GM18867 (cell line): ENCODE data around the gene PPP1R2.
A peak's percentile ranks its signal among the peaks of the same experiment; 100 is the strongest.

Experiments used
- ATAC-seq: cut with Tn5 transposase; IDR thresholded peaks from one replicate; pipeline ENCODE4 v1.9.1; 2021; ENCODE audit warnings: mild to moderate bottlenecking, moderate library complexity; ENCODE audit not compliant: unreplicated experiment

PPP1R2 gene

GRCh38 chr3:195566797-195567196, 23.7 kb upstream of the PPP1R2 start:
- ATAC-seq: no peak

- ATAC-seq: no peak
Measured at GRCh38 chr3:195565716-195566115, 22.6 kb upstream of the PPP1R2 start.

GRCh38 chr3:195563317-195563716, 20.2 kb upstream of the PPP1R2 start:
- no peak for ATAC-seq

- ATAC-seq: no peak
Measured at GRCh38 chr3:195559723-195560409, 16.7 kb upstream of the PPP1R2 start.

GRCh38 chr3:195558602-195559001, 15.5 kb upstream of the PPP1R2 start:
- ATAC-seq: no peak

- no peak for ATAC-seq
Measured at GRCh38 chr3:195557322-195557721, 14.2 kb upstream of the PPP1R2 start.

- no peak for ATAC-seq
Measured at GRCh38 chr3:195556390-195556789, 13.3 kb upstream of the PPP1R2 start.

GRCh38 chr3:195555110-195555509, 12.0 kb upstream of the PPP1R2 start:
- ATAC-seq: no peak

GRCh38 chr3:195554458-195554857, 11.3 kb upstream of the PPP1R2 start:
- no peak for ATAC-seq

- ATAC-seq: no peak
Measured at GRCh38 chr3:195553268-195553667, 10.1 kb upstream of the PPP1R2 start.

- ATAC-seq: no peak
Measured at GRCh38 chr3:195551381-195551978, 8.4 kb upstream of the PPP1R2 start.

- ATAC-seq: no peak
Measured at GRCh38 chr3:195550723-195551122, 7.6 kb upstream of the PPP1R2 start.

GRCh38 chr3:195549931-195550519, 6.9 kb upstream of the PPP1R2 start:
- ATAC-seq: peak; percentile 49

- ATAC-seq: no peak
Measured at GRCh38 chr3:195548987-195549386, 5.9 kb upstream of the PPP1R2 start.

GRCh38 chr3:195548501-195548900, 5.4 kb upstream of the PPP1R2 start:
- ATAC-seq: no peak

GRCh38 chr3:195548006-195548405, 4.9 kb upstream of the PPP1R2 start:
- ATAC-seq: no peak

- no peak for ATAC-seq
Measured at GRCh38 chr3:195546130-195546560, 3.0 kb upstream of the PPP1R2 start.

- ATAC-seq: no peak
Measured at GRCh38 chr3:195544634-195545033, 1.5 kb upstream of the PPP1R2 start.

- no peak for ATAC-seq
Measured at GRCh38 chr3:195544230-195544536, 1.1 kb upstream of the PPP1R2 start.

GRCh38 chr3:195543500-195544229, 540 bp upstream of the PPP1R2 start:
- no peak for ATAC-seq

- peak; percentile 22 for ATAC-seq
Measured at GRCh38 chr3:195542316-195542697, 818 bp downstream of the PPP1R2 start.

GRCh38 chr3:195540511-195540910, 2.6 kb downstream of the PPP1R2 start:
- ATAC-seq: no peak
